Putamen (tissue), 1 donor: ENCODE results near the gene TOM1L2.
"Not testable (repeated sequence)": the region's sequence is repeated elsewhere in the genome, so short reads cannot be mapped to it uniquely, and the experiment has no call there.

Experiments used
- DNase-seq: peaks from one replicate; pipeline ENCODE4 v3.0.0-alpha.2; 2016; ENCODE audit warnings: low spot score

TOM1L2 gene

GRCh38 chr17:17972126-17972951 lies at the start of gene TOM1L2, which contains the start of gene DRC3:
Gene TOM1L2, minus strand, starts transcription at chr17:17972400. Its CDS starts 87 bp downstream, at chr17:17972313.
Gene DRC3, plus strand, starts transcription at chr17:17972862. Its CDS starts 4,737 bp downstream, at chr17:17977599.
- DNase-seq, result peak; percentile 100

- no peak for DNase-seq
Measured at GRCh38 chr17:18021372-18021771, 49.2 kb upstream of the TOM1L2 start.

GRCh38 chr17:18020971-18021370 lies 48.8 kb upstream of the TOM1L2 start:
- no peak for DNase-seq

GRCh38 chr17:18019838-18020154 lies 47.6 kb upstream of the TOM1L2 start:
- no peak for DNase-seq

GRCh38 chr17:18018411-18018921 lies 46.3 kb upstream of the TOM1L2 start:
- DNase-seq, result no peak

GRCh38 chr17:18017958-18018357 lies 45.8 kb upstream of the TOM1L2 start:
- no peak for DNase-seq

GRCh38 chr17:18016426-18016825 lies 44.2 kb upstream of the TOM1L2 start:
- no peak for DNase-seq

- DNase-seq, result no peak
Measured at GRCh38 chr17:18015593-18015992, 43.4 kb upstream of the TOM1L2 start.

- DNase-seq, result no peak
Measured at GRCh38 chr17:18014006-18014405, 41.8 kb upstream of the TOM1L2 start.

GRCh38 chr17:18011286-18011685 lies 39.1 kb upstream of the TOM1L2 start:
- DNase-seq, result no peak

GRCh38 chr17:18009609-18010420 lies 37.6 kb upstream of the TOM1L2 start:
- DNase-seq, result no peak

- DNase-seq, result no peak
Measured at GRCh38 chr17:18008496-18009268, 36.5 kb upstream of the TOM1L2 start.

- no peak for DNase-seq
Measured at GRCh38 chr17:18006495-18007239, 34.5 kb upstream of the TOM1L2 start.

- no peak for DNase-seq
Measured at GRCh38 chr17:18005496-18005895, 33.3 kb upstream of the TOM1L2 start.

- DNase-seq, result no peak
Measured at GRCh38 chr17:18004884-18005305, 32.7 kb upstream of the TOM1L2 start.

GRCh38 chr17:18004345-18004744 lies 32.1 kb upstream of the TOM1L2 start:
- no peak for DNase-seq

- DNase-seq, result no peak
Measured at GRCh38 chr17:18002171-18002570, 30.0 kb upstream of the TOM1L2 start.

- no peak for DNase-seq
Measured at GRCh38 chr17:18000030-18000408, 27.8 kb upstream of the TOM1L2 start.

GRCh38 chr17:17999364-18000029 lies 27.3 kb upstream of the TOM1L2 start:
- no peak for DNase-seq

- no peak for DNase-seq
Measured at GRCh38 chr17:17998934-17999333, 26.7 kb upstream of the TOM1L2 start.

- DNase-seq, result not testable (repeated sequence)
Measured at GRCh38 chr17:17995887-17996286, 23.7 kb upstream of the TOM1L2 start.
